Skeletal muscle tissue (tissue), 4 donors: Measurements from ENCODE around the gene FHIT. TPM values are rescaled to one million over a fixed set of nuclear protein-coding genes. Genes with fewer than 3 reads are reported as not detected.

Source experiments
- H3K27ac ChIP-seq: one replicate; pipeline ENCODE4 v1.7.0; 2013; ENCODE audit warnings: mild to moderate bottlenecking, low read depth, low read length, inconsistent platforms
- H3K27me3 ChIP-seq, 3 donors: one replicate each; pipeline ENCODE4 v1.7.0; 2013; ENCODE audit warnings: low read length in 3 of 3; ENCODE audit not compliant: control insufficient read depth in 3 of 3, insufficient read depth in 3 of 3
- H3K36me3 ChIP-seq, 3 donors: one replicate each; pipeline ENCODE4 v1.7.0; 2013; ENCODE audit warnings: low read length in 3 of 3; ENCODE audit not compliant: control insufficient read depth in 3 of 3, insufficient read depth in 3 of 3
- H3K4me1 ChIP-seq, 3 donors: one replicate each; pipeline ENCODE4 v1.7.0; 2013; ENCODE audit warnings: low read length in 3 of 3, mild to moderate bottlenecking in 3 of 3; ENCODE audit not compliant: control insufficient read depth in 3 of 3, insufficient read depth in 3 of 3
- H3K4me3 ChIP-seq, 3 donors: one replicate each; pipeline ENCODE4 v1.7.0; 2013; ENCODE audit warnings: low read length in 3 of 3
- H3K9ac ChIP-seq, 3 donors: one replicate each; pipeline ENCODE4 v1.7.0; 2013; ENCODE audit warnings: low read length in 3 of 3, mild to moderate bottlenecking in 3 of 3, moderate library complexity in 2 of 3, low read depth in 1 of 3
- H3K9me3 ChIP-seq, 3 donors: one replicate each; pipeline ENCODE4 v1.7.0; 2013; ENCODE audit warnings: low read length in 3 of 3; ENCODE audit not compliant: control insufficient read depth in 3 of 3
- total RNA-seq: library from RNA; depleted of rRNA; stranded (reverse); fragments of >200 nt; gene quantifications from one replicate; pipeline ENCODE4 v1.2.3, GENCODE V29; 2014
- donor health status: Osteomylitis.

FHIT gene
- total RNA-seq, 1 donor from 2014 or later, result 4.2 TPM

DNA sequence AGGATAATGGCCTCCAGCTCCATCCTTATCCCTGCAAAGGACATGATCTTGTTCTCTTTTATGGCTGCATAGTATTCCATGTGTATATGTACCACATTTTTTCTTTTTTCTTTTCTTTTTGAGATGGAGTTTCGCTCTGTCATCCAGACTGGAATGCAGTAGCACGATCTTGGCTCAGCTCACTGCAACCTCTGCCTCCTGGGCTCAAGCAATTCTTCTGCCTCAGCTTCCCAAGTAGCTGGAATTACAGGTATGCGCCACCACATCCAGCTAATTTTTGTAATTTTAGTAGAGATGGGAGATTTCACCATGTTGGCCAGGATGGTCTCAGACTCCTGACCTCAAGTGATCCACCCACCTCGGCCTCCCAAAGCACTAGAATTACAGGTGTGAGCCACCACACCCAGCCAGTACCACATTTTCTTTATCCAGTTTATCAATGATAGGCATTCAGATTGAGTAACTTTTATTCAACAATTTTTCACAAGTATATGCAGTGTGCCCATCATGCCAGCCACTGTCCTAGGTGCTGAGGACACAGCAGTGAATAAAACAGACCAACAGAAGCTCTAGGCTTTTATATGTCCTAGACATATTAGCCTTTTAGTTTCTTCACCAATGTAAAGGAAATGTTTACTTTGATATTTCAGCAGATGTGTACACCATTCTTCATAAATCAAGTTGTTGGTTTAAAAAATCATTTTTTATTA, 815.2 kb downstream of the FHIT start:
- no peaks in the 10 kb centered on the region for H3K36me3 ChIP-seq
- H3K4me1 ChIP-seq, result no peaks in the 10 kb centered on the region
- no peak overlapping the region for H3K4me3 ChIP-seq
- H3K27ac ChIP-seq, result no peak overlapping the region
- no peaks in the 10 kb centered on the region for H3K9me3 ChIP-seq
- no peaks in the 10 kb centered on the region for H3K27me3 ChIP-seq
- H3K9ac ChIP-seq, result no peak overlapping the region

DNA sequence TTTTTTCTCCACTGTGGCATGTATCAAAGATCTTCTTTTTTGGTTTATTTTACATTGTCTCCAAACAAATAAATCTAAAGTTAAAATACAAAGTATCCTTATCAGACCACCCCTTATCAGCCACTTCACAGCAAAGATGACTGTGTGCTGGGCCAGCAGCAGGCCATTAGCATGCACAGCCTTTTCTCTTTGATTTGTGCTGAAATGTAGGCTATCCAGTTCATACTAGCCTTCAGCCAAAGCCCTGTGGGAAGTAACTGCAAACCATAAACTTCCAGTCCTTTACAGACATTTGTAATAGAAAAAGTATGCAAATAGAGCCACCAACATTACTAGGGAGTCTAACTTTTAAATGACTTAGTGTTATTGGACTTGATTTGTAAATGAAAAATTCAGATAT, 816.3 kb downstream of the FHIT start:
- no peaks in the 10 kb centered on the region for H3K9me3 ChIP-seq
- H3K9ac ChIP-seq, result no peak overlapping the region
- H3K4me3 ChIP-seq, result no peak overlapping the region
- H3K4me1 ChIP-seq, result no peaks in the 10 kb centered on the region
- no peak overlapping the region for H3K27ac ChIP-seq
- H3K27me3 ChIP-seq, result no peaks in the 10 kb centered on the region
- no peaks in the 10 kb centered on the region for H3K36me3 ChIP-seq

DNA sequence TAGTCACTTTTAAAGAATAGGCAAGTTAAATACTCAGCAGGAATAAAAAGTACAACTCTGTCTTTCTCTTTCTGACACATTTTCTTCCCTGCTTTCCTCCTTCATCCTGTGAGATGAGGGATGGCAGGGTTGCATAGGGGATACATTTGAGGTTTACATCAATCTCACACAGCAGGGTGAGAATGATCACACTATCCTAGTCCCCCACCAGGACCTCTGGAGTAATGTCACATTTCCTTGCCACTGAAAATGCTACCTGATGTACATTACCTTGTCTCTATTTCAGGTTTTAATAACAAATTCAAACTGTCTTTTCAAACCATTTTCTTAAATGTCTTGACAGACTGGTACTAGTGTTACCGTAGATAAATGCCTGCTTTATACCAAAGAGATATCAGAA, 816.9 kb downstream of the FHIT start:
- H3K27me3 ChIP-seq, result no peaks in the 10 kb centered on the region
- no peaks in the 10 kb centered on the region for H3K9me3 ChIP-seq
- no peak overlapping the region for H3K9ac ChIP-seq
- no peaks in the 10 kb centered on the region for H3K4me1 ChIP-seq
- no peak overlapping the region for H3K4me3 ChIP-seq
- no peak overlapping the region for H3K27ac ChIP-seq
- no peaks in the 10 kb centered on the region for H3K36me3 ChIP-seq

DNA sequence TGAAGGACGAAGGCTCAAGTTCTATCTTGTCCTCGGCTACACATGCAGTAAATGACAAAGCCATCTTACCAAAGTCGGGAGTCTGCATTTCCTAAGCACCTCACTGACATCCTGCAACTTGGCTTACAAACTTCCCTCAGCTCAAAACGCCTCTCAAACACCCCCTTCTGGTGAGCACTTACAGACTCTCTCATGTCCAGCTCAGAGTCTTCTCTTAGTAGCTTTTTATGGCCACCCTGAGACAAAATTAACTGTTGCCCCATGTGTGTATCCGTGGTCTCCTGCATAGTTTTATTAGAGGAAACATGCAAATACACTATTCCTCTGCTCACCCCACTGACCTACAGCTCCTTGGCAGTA, 819.7 kb downstream of the FHIT start:
- no peaks in the 10 kb centered on the region for H3K27me3 ChIP-seq
- no peaks in the 10 kb centered on the region for H3K36me3 ChIP-seq
- no peaks in the 10 kb centered on the region for H3K9me3 ChIP-seq
- no peaks in the 10 kb centered on the region for H3K4me1 ChIP-seq
- no peak overlapping the region for H3K27ac ChIP-seq
- no peak overlapping the region for H3K4me3 ChIP-seq
- no peak overlapping the region for H3K9ac ChIP-seq

DNA sequence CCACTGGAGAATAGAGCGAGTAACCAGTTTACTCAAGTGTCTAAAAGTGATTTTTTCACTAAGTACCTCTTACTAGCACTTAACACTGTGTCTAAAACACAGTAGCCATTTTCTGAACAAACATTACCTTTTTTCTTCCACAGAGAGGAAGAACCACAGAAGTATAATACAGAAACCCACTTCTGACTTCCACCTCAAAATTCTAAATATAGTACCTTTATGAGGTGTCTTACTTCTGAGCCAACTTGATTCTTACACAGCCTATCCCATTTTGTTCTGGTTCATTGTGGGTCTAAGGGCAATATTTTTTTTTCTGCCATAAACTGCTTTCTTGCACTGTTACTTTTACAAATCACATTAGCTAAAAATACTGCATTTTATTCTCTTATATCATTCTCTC, 821.0 kb downstream of the FHIT start:
- Histone ChIP-seq H3K27me3 (no peaks in the 10 kb centered on the region), H3K4me3 (no peak overlapping the region), H3K9ac (no peak overlapping the region)

DNA sequence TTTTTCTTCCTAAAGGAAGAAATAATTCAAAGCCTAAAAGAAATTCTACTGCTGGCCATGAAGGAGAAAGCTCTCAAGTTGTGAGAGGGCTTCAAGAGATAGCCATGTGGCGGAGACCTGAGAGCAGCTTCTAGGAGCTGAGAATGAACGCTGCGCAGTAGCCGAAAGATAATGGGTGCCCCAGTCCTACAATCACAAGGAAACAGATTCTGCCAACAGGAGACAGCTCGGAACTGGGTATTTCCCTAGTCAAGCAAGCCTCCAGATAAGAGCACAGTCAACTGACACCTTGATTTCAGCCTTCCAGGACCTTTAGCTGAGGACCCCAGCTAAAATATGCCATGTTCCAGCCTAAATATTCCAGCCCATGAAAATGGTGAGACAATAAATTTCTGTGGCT, 824.1 kb downstream of the FHIT start:
- Histone ChIP-seq H3K9ac (no peak overlapping the region), H3K27ac (no peak overlapping the region), H3K4me3 (no peak overlapping the region), H3K27me3 (no peaks in the 10 kb centered on the region), H3K36me3 (no peaks in the 10 kb centered on the region), H3K9me3 (no peaks in the 10 kb centered on the region), H3K4me1 (no peaks in the 10 kb centered on the region)

More for the DNA sequence above, 821.0 kb downstream of the FHIT start:
- H3K4me1 ChIP-seq, result no peaks in the 10 kb centered on the region
- H3K9me3 ChIP-seq, result no peaks in the 10 kb centered on the region
- H3K27ac ChIP-seq, result no peak overlapping the region
- no peaks in the 10 kb centered on the region for H3K36me3 ChIP-seq

DNA sequence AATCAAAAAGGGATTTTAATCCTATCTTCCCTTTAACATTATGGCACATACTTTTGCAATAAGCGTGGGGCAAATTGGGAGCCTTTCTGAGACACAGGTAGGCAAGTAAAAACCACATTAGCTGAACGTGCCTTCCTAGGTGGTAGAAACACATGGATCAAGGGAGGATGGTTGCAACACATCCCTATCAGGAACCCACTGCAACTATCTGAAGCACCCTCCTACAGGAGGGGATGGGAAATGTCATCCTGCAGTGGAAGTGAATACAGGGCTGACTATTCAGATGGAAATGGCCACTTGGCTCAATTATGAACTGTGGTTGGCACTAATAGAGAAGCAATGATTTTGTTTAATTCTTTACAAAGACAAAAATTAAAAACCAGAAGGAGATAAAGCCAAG, 826.3 kb downstream of the FHIT start:
- no peaks in the 10 kb centered on the region for H3K9me3 ChIP-seq
- H3K4me1 ChIP-seq, result no peaks in the 10 kb centered on the region
- no peak overlapping the region for H3K4me3 ChIP-seq
- no peaks in the 10 kb centered on the region for H3K36me3 ChIP-seq
- H3K27me3 ChIP-seq, result no peaks in the 10 kb centered on the region
- no peak overlapping the region for H3K9ac ChIP-seq
- H3K27ac ChIP-seq, result no peak overlapping the region

DNA sequence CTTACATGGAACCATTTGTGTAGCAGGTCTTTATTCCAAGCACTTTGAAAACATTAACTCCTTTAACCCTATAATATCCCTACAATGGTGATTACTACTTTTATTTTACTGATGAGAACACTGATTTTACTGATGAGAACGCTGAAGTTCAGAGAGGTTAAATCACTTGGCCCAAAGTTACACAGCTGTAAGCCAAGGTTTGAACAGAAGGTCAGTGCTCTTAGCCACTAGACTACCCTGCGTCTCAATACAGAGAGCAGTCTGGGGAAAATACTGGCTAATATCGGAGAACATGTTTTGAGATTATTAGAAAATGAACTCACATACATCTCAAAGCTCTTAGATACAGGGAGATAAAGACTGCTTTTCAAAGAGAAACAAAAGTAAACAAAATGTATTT, 827.2 kb downstream of the FHIT start:
- no peaks in the 10 kb centered on the region for H3K27me3 ChIP-seq
- H3K36me3 ChIP-seq, result no peaks in the 10 kb centered on the region
- no peaks in the 10 kb centered on the region for H3K4me1 ChIP-seq
- no peak overlapping the region for H3K4me3 ChIP-seq
- H3K27ac ChIP-seq, result no peak overlapping the region
- H3K9me3 ChIP-seq, result no peaks in the 10 kb centered on the region
- H3K9ac ChIP-seq, result no peak overlapping the region

DNA sequence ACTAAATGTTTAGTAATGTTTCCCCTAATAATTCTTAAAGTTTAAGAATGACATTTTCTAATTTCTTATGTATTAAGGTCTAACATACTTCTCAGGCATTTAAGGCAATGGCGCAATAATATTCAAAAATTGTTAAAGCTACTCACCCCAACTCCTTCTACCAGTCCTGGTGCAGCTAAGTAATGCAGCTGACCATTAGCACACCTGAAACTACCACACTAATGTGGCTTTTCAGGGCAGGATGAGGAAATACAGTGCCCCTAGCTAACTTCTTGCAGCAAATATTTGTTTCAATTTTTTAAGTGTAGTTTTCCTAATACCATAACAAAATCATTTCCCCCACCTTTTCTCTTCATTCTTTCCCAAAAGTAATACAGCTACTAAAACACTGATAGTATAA, 827.7 kb downstream of the FHIT start:
- Histone ChIP-seq H3K27ac (no peak overlapping the region), H3K36me3 (no peaks in the 10 kb centered on the region), H3K4me1 (no peaks in the 10 kb centered on the region), H3K9me3 (no peaks in the 10 kb centered on the region), H3K4me3 (no peak overlapping the region), H3K9ac (no peak overlapping the region), H3K27me3 (no peaks in the 10 kb centered on the region)

DNA sequence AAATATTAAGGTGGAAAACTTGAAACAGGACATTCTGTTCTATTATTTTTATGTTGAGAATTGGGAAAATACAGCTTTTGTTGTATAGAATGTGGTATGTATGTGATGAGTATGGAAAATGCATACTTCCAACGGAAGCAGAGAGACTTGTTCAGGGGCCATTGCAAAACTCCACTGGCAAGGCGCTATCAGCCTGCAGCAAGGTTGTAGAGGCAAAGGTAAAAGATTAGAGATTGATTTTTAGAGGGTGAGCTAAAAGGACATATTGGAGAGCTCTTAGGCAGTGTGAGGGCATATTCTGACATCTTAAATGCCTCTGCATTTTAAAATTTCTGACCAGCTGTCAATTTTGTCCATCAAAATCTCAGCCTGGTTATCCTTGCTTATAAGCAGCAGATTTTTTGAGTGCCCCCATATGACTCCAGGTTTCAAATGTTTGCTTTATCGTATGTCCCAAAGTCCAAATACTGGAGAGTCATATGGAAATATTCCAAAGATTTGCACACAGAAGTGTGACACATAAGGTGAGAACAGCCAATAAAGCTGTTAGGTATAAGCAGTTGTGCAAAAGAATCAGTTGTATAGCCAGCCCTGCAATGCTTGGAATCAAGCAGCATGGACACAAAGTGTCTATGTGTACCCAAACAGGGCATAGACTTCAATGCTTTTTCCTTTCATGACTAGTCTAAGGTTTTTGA, 829.4 kb downstream of the FHIT start:
- no peaks in the 10 kb centered on the region for H3K36me3 ChIP-seq
- no peak overlapping the region for H3K27ac ChIP-seq
- no peaks in the 10 kb centered on the region for H3K9me3 ChIP-seq
- no peak overlapping the region for H3K9ac ChIP-seq
- H3K4me3 ChIP-seq, result no peak overlapping the region
- no peaks in the 10 kb centered on the region for H3K27me3 ChIP-seq
- H3K4me1 ChIP-seq, result no peaks in the 10 kb centered on the region
